PC-9 (cell line): Measurements from ENCODE around the gene PSMA6.

Experiments used
- CTCF ChIP-seq: fragments of 200-600 bp; sonication (generic); conservative IDR thresholded peaks from 2 replicates; pipeline ENCODE4 v1.6.1; 2017; ENCODE audit warnings: mixed run types, antibody characterized with exemption, mild to moderate bottlenecking, moderate library complexity
- EZH2 ChIP-seq: fragments of 200-600 bp; sonication (generic); IDR thresholded peaks from 2 replicates; pipeline ENCODE4 v1.8.0; 2017; ENCODE audit warnings: antibody characterized with exemption, low read depth

- TF ChIP-seq CTCF (no peak), EZH2 (no peak)
These were observed 74.8 kb downstream of the PSMA6 start for GRCh38 chr14:35367056-35367372.
